Measurements from ENCODE around the gene CHST12.

DNA sequence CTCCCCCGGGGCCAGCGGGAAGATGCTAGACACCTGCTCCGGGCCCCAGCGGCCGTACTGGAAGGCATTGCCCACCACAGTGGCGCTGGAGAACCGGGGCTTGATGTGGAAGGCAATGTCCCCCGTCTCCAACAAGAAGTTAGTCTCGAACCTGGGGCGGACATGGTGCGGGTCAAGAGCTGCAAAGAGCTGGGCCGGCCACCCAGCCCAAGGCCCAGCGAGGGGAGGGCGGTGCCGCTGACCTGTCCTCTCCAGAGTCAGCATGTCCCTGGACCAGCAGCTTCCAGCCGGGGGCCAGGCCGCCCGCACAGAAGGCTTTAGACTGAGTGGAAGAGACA lies 72.2 kb downstream of the CHST12 start:
- TF ChIP-seq CTCF (IDR thresholded peaks at IDR 0.05; ENCODE audit: poor library complexity), result no peak
- no peak for TF ChIP-seq EZH2 (IDR thresholded peaks at IDR 0.05; ENCODE audit: borderline replicate concordance)
- no peak for TF ChIP-seq EZH2phosphoT487 (IDR thresholded peaks at IDR 0.05; ENCODE audit: low read depth, severe bottlenecking, unreplicated experiment)

All from hepatocyte (in vitro differentiated cells).